Brain pericyte (primary cell): ENCODE data around the gene S100B.

ENCODE experiments used
- DNase-seq: peaks from one replicate; pipeline ENCODE4 v3.0.0-alpha.2; 2012; ENCODE audit warnings: low read depth, low spot score

S100B gene

DNA sequence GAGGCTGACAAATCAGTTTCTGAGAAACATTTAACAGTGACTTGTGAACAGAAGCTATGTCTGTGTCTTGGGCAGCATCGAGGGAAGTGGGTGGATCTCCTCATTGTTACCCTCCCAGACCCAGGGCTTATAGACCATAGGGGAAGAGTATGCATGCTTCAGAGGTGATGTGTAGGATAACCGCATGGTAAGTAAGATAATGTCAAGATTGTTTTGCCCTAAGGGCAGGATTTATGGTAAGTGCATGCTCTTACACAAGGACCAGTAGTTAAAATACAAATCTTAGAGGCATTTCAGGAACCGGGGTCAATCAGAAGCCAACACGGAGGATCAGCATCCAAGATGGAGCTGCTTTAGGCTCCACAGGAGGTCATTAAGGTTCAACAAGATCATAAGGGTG is 22.8 kb upstream of the S100B start:
- no peak for DNase-seq

DNA sequence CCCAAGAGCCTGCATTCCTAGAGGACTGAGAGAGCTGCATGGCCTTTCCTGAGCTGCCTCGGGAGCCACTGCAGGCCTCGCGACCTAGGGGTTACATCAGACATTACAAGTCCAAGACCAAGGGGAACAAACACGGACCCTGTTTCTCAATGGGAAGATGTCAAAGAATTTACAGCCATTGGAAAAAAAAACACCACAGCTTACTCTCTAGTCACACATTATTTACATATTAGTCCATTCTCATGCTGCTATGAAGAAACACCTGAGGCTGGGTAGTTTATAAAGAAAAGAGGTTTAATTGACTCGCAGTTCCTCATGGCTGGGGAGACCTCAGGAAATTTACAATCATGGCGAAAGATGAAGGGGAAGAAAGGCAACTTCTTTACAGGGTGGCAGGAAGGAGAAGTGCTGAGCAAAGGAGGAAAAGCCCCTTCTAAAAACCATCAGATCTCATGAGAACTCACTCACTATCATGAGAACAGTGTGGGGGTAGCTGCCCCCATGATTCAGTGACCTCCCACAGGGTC is 22.2 kb upstream of the S100B start:
- DNase-seq: no peak

- DNase-seq: no peak
These were observed 21.7 kb upstream of the S100B start for GRCh38 chr21:46626536-46626935.

GRCh38 chr21:46625759-46626158 is 20.9 kb upstream of the S100B start:
- no peak for DNase-seq

DNA sequence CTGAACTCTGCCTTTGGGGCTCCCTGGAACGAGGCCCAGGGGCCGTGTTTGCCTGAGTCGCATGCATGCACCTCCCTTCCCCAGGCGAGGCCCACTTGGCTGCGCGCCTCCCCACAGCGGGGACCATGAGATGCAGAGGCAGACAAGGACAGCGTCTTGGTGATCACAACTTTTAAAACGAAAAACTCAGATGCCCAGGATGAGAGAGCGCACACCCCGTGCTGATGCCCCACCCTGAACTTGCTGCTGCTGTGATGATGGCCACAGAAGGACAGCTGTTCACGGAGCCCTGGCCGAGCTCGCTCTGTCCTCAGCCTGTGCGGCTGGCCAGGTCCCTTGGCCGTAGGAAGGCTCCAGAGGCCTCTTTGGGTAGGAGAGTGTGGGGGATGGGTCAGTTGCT is 19.2 kb upstream of the S100B start:
- no peak for DNase-seq

- peak; percentile 85 for DNase-seq
These were observed 17.3 kb upstream of the S100B start for GRCh38 chr21:46622226-46622625.

DNA sequence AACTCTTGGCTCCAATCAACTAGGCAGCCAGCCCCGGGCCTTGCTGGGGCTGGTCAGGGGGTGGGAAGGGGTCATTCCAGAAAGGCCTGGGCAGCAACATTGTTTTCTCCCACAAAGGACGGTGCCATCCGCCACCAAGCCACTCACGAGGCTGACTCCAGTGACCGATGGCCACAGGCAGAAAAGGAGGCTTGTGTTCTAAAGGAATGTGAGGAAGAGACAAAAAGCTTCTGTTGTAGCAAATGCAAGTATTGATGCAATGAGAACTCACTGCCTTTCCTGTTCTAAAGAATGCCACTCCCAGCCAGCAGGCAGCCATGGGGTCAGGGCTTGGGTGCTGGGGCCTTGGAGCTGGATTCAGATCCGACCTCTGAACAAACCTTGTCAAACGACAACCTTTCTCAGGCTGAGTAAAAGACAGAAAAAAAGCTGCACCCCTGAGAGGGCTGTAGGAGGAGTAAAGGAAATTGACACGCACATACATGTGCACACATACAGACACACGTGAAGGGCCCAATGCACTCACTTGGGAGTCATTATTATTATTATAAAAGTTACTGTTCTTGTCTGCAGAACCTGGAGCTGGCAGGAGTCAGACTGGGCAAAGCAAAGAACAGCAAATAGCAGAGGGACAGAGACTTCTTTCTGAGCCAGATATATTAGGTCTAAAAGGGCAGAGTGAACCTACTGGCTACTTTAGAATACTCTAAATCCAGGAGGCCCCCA is 16.7 kb upstream of the S100B start:
- DNase-seq: no peak

GRCh38 chr21:46620846-46621245 is 16.0 kb upstream of the S100B start:
- DNase-seq: no peak

GRCh38 chr21:46619846-46620245 is 15.0 kb upstream of the S100B start:
- DNase-seq: no peak

GRCh38 chr21:46618738-46619379 is 14.0 kb upstream of the S100B start:
- DNase-seq: no peak

DNA sequence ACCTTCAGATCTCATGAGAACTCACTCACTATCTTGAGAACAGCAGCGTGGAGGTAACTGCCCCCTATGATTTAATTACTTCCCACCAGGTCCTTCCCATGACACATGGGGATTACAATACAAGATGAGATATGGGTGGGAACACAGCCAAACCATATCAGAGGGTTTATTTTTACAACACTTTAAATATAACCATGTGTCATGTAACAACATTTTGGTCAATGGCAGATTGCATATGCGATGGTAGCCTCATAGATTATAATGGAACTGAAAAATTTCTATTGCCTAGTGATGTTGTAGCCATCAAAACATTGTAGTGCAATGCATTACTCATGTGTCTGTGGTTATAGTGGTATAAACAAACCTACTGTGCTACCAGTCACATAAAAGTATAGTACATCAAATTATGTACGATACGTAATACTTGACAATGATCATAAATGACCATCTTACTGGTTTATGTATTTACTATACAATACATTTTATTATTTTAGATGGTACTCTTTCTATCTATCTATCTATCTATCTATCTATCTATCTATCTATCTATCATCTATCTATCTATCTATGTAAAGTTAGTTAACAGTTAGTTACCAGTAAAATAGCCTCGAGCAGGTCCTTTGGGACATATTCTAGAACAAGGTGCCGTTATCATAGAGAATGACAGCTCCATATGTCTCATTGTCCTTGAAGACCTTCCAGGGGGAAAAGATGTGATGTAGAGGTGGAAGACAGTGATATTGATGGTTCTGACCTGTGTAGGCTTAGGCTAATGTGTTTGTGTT is 12.6 kb upstream of the S100B start:
- no peak for DNase-seq

GRCh38 chr21:46616656-46617055 is 11.8 kb upstream of the S100B start:
- DNase-seq: no peak

DNA sequence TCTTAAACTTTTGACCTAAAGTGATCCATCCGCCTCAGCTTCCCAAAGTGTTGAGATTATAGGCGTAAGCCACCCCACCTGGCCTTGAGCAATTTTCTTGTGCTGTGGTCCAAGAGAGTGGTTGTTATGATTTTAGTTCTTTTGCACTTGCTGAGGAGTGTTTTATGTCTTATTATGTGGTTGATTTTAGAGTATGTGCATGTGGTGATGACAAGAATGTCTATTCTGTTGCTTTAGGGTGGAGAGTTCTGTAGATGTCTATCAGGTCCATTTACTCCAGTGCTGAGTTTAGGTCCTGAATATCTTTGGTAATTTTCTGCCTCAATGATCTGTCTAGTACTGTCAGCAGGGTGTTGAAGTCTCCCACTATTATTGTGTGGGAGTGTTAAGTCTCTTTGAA is 11.2 kb upstream of the S100B start:
- no peak for DNase-seq

GRCh38 chr21:46613391-46613790 is 8.5 kb upstream of the S100B start:
- no peak for DNase-seq

DNA sequence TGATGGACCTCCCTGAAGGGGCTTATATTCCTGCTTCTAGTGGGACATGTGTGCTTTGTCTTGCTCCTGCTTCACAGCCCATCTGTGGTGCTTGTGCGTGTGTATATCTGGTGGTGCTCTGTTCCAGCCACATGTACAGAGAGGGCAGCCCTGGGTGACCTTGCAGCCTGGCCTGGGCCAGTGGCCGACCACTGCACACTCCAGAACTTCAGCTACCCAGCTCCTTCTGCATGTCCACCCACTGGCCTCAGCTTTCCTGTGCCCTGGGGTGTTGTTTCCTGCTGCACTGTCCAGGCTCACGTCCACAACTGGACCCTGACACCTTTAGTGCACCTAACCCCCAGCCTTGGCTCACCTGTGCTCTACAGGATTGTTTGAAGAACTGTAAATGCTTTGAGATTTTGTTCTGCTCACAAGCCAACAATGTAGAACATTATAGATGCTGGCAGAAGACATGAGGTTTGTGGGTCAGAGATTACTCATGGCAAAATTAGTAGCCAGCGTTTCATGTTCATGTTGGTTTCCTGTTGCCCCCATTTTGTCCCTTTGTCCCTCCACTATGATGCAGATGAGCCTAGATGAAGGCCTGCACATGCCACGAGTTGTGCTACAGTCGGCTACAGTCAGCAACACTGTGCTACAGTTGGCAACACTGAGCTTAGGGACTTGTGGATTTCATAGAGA is 5.3 kb upstream of the S100B start:
- DNase-seq: no peak

DNA sequence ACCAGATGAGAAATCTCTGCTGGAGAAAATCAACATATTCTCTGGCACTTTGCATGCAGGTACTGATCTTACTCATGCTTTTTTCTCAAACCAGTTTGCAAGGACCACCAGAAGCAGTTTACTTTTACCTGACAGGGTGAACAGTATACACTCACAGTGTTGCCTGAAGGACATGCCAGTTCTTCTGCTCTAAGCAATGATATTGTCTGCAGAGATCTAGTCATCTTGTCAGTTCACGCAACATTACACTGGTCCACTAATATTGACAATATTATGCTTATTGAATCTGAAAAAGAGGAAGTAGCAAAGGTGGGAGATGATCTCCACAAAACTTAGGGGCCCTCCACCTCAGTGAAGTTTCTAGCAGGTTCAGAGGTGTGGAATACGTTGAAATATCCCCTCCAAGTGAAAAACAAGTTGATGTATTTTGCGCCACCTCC is 3.8 kb upstream of the S100B start:
- DNase-seq: no peak

- no peak for DNase-seq
These were observed 2.8 kb upstream of the S100B start for GRCh38 chr21:46607636-46608035.

DNA sequence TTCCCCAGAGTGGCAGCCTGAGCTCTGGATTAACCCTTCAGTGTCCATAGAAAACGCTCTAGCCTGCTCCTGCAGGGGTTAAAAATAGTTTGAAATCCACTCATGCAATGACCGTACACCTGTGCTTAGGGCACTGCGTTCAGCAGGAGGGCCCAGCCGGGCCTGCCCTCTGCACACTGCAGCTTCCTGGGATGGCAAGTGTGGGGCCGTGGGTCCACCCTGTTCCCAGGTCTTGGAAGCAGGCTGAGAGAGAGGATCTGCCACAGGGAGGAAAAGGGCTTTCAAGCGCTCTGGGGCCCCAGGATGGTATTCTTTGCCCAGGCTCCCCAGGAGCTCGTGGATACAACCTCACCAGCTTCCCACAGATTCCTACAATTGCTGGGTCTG is 1.5 kb upstream of the S100B start:
- DNase-seq: no peak

- no peak for DNase-seq
These were observed 1.0 kb upstream of the S100B start for GRCh38 chr21:46605767-46606426.

DNA sequence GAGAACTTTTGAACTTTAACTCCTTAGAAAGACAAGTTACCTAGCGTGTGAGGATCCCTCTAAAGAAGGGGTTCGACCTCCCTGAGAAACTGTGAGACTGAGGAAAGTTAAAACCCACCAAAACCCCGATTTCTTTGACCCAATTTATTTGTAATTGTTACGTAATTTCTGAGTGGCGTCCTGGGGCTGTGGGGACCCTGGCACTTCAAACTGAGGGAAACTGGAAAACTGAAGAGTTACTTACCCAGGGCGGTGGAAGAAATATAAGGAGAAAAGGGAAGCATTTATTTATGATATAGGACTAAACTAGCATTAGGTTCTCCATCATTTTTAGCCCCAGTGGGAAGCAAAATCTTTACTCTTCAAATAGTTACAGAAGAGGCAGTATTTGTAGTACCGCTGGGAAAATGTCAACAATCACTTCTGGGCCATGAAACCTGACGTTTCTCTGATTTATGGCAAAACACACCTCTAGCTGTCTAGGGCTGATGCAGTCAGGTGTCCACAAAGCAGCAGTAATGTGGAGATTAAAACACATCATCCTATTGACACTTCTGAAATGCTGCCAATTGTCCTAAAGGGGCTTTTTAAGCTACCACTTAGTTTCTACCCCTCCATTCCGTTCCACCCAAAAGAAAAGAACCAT is 430 bp downstream of the S100B start:
- no peak for DNase-seq

- DNase-seq: no peak
These were observed 1.7 kb downstream of the S100B start for GRCh38 chr21:46603228-46603627.
